GM23338 (cell line): ENCODE results near the gene TMEM141. TPM values are rescaled to one million over a fixed set of nuclear protein-coding genes. Genes with fewer than 3 reads are reported as not detected.

ENCODE experiments used
- ATAC-seq: fragments of 200-7000 bp; cut with Tn5 transposase; 3 replicates; pipeline ENCODE4 v1.9.1; 2020
- DNase-seq: peaks from one replicate; pipeline ENCODE4 v3.0.0-alpha.2; 2015; ENCODE audit warnings: low spot score
- H2AFZ ChIP-seq: fragments of 200-600 bp; sonication (generic); 2 replicates; pipeline ENCODE4 v1.8.0; 2016; ENCODE audit warnings: antibody characterized with exemption, mild to moderate bottlenecking, moderate library complexity
- H3F3A ChIP-seq: fragments of 200-600 bp; sonication (generic); replicated peaks from 2 replicates; pipeline ENCODE4 v1.8.0; 2017; ENCODE audit warnings: antibody characterized with exemption, mixed run types, low read depth
- H3K27ac ChIP-seq: fragments of 200-600 bp; sonication (generic); 2 replicates; pipeline ENCODE4 v1.6.1; 2016; ENCODE audit warnings: low read depth
- H3K27me3 ChIP-seq: fragments of 200-600 bp; sonication (generic); 2 replicates; pipeline ENCODE4 v1.8.0; 2016; ENCODE audit warnings: mild to moderate bottlenecking, mixed run types, moderate library complexity; ENCODE audit not compliant: insufficient read depth
- H3K36me3 ChIP-seq: fragments of 200-600 bp; sonication (generic); 2 replicates; pipeline ENCODE4 v1.8.0; 2016; ENCODE audit warnings: mild to moderate bottlenecking; ENCODE audit not compliant: insufficient read depth
- H3K4me1 ChIP-seq: fragments of 200-600 bp; sonication (generic); 2 replicates; pipeline ENCODE4 v1.8.0; 2016; ENCODE audit warnings: mild to moderate bottlenecking, moderate library complexity; ENCODE audit not compliant: insufficient read depth
- H3K4me2 ChIP-seq: fragments of 200-600 bp; sonication (generic); 2 replicates; pipeline ENCODE4 v1.7.1; 2017; ENCODE audit warnings: mixed run types
- H3K4me3 ChIP-seq: fragments of 200-600 bp; sonication (generic); 2 replicates; pipeline ENCODE4 v1.6.1; 2016; ENCODE audit warnings: mixed run types
- H3K79me2 ChIP-seq: fragments of 200-600 bp; sonication (generic); replicated peaks from 2 replicates; pipeline ENCODE4 v1.8.0; 2017; ENCODE audit warnings: mild to moderate bottlenecking; ENCODE audit not compliant: insufficient read depth
- H3K9me2 ChIP-seq: fragments of 200-600 bp; sonication (generic); 2 replicates; pipeline ENCODE4 v1.8.0; 2017; ENCODE audit not compliant: insufficient read depth
- H4K20me1 ChIP-seq: fragments of 200-600 bp; sonication (generic); replicated peaks from 2 replicates; pipeline ENCODE4 v1.8.0; 2017; ENCODE audit warnings: mild to moderate bottlenecking; ENCODE audit not compliant: insufficient read depth
- H3K27ac Mint-ChIP-seq: 2 replicates; pipeline ENCODE4 v1.8.0; 2020; ENCODE audit warnings: inconsistent platforms, mild to moderate bottlenecking, moderate library complexity, mixed read lengths
- H3K27me3 Mint-ChIP-seq: 3 replicates; pipeline ENCODE4 v1.8.0; 2022; ENCODE audit warnings: low read depth, mild to moderate bottlenecking, moderate library complexity, mixed read lengths, inconsistent platforms; ENCODE audit not compliant: insufficient read depth, poor library complexity
- H3K36me3 Mint-ChIP-seq: 3 replicates; pipeline ENCODE4 v1.8.0; 2021; ENCODE audit warnings: low read depth, mild to moderate bottlenecking, inconsistent platforms, moderate library complexity, mixed read lengths
- H3K4me1 Mint-ChIP-seq: 3 replicates; pipeline ENCODE4 v1.8.0; 2020; ENCODE audit warnings: mild to moderate bottlenecking, inconsistent platforms, mixed read lengths
- H3K4me3 Mint-ChIP-seq: 3 replicates; pipeline ENCODE4 v1.8.0; 2021; ENCODE audit warnings: moderate library complexity, mild to moderate bottlenecking, inconsistent platforms, mixed read lengths
- H3K9me3 Mint-ChIP-seq: 3 replicates; pipeline ENCODE4 v1.8.0; 2020; ENCODE audit warnings: moderate library complexity, mild to moderate bottlenecking, inconsistent platforms, mixed read lengths
- CREB1 ChIP-seq: fragments of 250-450 bp; sonication (Bioruptor Pico); IDR thresholded peaks from 2 replicates; pipeline ENCODE4 v1.5.0; 2020; ENCODE audit warnings: low read depth, mild to moderate bottlenecking, moderate library complexity
- ETS1 ChIP-seq: IDR thresholded peaks from 2 replicates; pipeline ENCODE4 v1.6.1; 2016; ENCODE audit warnings: antibody characterized with exemption
- EZH2 ChIP-seq: fragments of 200-600 bp; sonication (generic); IDR thresholded peaks from one replicate; pipeline ENCODE4 v1.8.0; 2017; ENCODE audit warnings: antibody characterized with exemption, mild to moderate bottlenecking, low read depth; ENCODE audit not compliant: unreplicated experiment
- EZH2phosphoT487 ChIP-seq: fragments of 200-600 bp; sonication (generic); IDR thresholded peaks from one replicate; pipeline ENCODE4 v1.8.1; 2018; ENCODE audit warnings: antibody characterized with exemption; ENCODE audit not compliant: unreplicated experiment
- JUNB ChIP-seq: IDR thresholded peaks from one replicate; pipeline ENCODE4 v1.6.1; 2016; ENCODE audit warnings: antibody characterized with exemption; ENCODE audit not compliant: unreplicated experiment
- NANOG ChIP-seq: IDR thresholded peaks from 2 replicates; pipeline ENCODE4 v1.6.1; 2016; ENCODE audit warnings: antibody characterized with exemption, borderline replicate concordance
- POLR2AphosphoS5 ChIP-seq: IDR thresholded peaks from 2 replicates; pipeline ENCODE4 v1.6.1; 2016; ENCODE audit warnings: antibody characterized with exemption, low read depth
- STAT1 ChIP-seq: IDR thresholded peaks from one replicate; pipeline ENCODE4 v1.6.1; 2016; ENCODE audit warnings: antibody characterized with exemption; ENCODE audit not compliant: unreplicated experiment
- ZNF114 ChIP-seq: fragments of 250-450 bp; sonication (Bioruptor Pico); IDR thresholded peaks from 2 replicates; pipeline ENCODE4 v1.5.0; 2020; ENCODE audit warnings: mild to moderate bottlenecking, moderate library complexity
- ZNF331 ChIP-seq: fragments of 250-450 bp; sonication (Bioruptor Pico); IDR thresholded peaks from 2 replicates; pipeline ENCODE4 v1.5.0; 2020; ENCODE audit warnings: low read depth, mild to moderate bottlenecking, moderate library complexity
- polyA plus RNA-seq: library from polyadenylated mRNA; unstranded; fragments of >200 nt; fragmentation: Nextera tagmentation; extraction: Ambion mirVana; gene quantifications from 2 replicates; pipeline ENCODE4 v1.2.1, GENCODE V29; 2016
- total RNA-seq: library from RNA; depleted of rRNA; stranded (reverse); fragments of >200 nt; shearing (Covaris generic); gene quantifications from 2 replicates; pipeline ENCODE4 v1.2.3, GENCODE V29; 2014
- TF ChIP-seq, protein P1 (sequence below), 2 experiments: fragments of 200-600 bp in 1 of 2; sonication (generic) in 1 of 2; conservative IDR thresholded peaks; 2 replicates each; pipeline versions ENCODE4 v1.5.1 to v1.6.1; 2016 to 2017; ENCODE audit warnings: antibody characterized with exemption in 2 of 2, low read depth in 2 of 2, mild to moderate bottlenecking in 2 of 2, moderate library complexity in 1 of 2
- TF ChIP-seq, protein P2 (sequence below): IDR thresholded peaks from one replicate; pipeline ENCODE4 v1.6.1; 2018; ENCODE audit warnings: antibody characterized with exemption; ENCODE audit not compliant: unreplicated experiment
- TF ChIP-seq, protein P3 (sequence below): fragments of 250-450 bp; sonication (Bioruptor Pico); IDR thresholded peaks from 2 replicates; pipeline ENCODE4 v1.5.0; 2020; ENCODE audit warnings: mild to moderate bottlenecking, moderate library complexity

TMEM141 gene
- total and polyA plus RNA-seq, 2 experiments from 2014 or later, result 71.4 to 90.5 TPM

GRCh38 chr9:136787690-136788400 lies 3.3 kb upstream of the TMEM141 start:
- H3K4me1 ChIP-seq, result peaks cover 4% of the 10 kb centered on the region; the same call in 1 of the 2 replicates
- H3F3A ChIP-seq, result 0 out of 2 replicates have a peak, but pooled peaks cover 3% of the 10 kb centered on the region
- DNase-seq (peak; percentile 92), ATAC-seq (peak; percentile 18)
- H3K27me3 Mint-ChIP-seq, result peaks cover 7% of the 10 kb centered on the region
- TF ChIP-seq POLR2AphosphoS5, result no peak
- TF ChIP-seq, protein P1, sequence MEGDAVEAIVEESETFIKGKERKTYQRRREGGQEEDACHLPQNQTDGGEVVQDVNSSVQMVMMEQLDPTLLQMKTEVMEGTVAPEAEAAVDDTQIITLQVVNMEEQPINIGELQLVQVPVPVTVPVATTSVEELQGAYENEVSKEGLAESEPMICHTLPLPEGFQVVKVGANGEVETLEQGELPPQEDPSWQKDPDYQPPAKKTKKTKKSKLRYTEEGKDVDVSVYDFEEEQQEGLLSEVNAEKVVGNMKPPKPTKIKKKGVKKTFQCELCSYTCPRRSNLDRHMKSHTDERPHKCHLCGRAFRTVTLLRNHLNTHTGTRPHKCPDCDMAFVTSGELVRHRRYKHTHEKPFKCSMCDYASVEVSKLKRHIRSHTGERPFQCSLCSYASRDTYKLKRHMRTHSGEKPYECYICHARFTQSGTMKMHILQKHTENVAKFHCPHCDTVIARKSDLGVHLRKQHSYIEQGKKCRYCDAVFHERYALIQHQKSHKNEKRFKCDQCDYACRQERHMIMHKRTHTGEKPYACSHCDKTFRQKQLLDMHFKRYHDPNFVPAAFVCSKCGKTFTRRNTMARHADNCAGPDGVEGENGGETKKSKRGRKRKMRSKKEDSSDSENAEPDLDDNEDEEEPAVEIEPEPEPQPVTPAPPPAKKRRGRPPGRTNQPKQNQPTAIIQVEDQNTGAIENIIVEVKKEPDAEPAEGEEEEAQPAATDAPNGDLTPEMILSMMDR (conservative IDR thresholded peaks at IDR 0.05; ENCODE audit: low read depth in 2 of 2), result peak; percentile 84 to 97
- TF ChIP-seq CREB1, result 0 out of 2 replicates have a peak, but pooled peaks have one; percentile 28
- no peak for TF ChIP-seq JUNB
- no peak for TF ChIP-seq EZH2phosphoT487
- TF ChIP-seq EZH2, result no peak
- TF ChIP-seq, protein P2, sequence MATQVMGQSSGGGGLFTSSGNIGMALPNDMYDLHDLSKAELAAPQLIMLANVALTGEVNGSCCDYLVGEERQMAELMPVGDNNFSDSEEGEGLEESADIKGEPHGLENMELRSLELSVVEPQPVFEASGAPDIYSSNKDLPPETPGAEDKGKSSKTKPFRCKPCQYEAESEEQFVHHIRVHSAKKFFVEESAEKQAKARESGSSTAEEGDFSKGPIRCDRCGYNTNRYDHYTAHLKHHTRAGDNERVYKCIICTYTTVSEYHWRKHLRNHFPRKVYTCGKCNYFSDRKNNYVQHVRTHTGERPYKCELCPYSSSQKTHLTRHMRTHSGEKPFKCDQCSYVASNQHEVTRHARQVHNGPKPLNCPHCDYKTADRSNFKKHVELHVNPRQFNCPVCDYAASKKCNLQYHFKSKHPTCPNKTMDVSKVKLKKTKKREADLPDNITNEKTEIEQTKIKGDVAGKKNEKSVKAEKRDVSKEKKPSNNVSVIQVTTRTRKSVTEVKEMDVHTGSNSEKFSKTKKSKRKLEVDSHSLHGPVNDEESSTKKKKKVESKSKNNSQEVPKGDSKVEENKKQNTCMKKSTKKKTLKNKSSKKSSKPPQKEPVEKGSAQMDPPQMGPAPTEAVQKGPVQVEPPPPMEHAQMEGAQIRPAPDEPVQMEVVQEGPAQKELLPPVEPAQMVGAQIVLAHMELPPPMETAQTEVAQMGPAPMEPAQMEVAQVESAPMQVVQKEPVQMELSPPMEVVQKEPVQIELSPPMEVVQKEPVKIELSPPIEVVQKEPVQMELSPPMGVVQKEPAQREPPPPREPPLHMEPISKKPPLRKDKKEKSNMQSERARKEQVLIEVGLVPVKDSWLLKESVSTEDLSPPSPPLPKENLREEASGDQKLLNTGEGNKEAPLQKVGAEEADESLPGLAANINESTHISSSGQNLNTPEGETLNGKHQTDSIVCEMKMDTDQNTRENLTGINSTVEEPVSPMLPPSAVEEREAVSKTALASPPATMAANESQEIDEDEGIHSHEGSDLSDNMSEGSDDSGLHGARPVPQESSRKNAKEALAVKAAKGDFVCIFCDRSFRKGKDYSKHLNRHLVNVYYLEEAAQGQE, result no peak
- TF ChIP-seq ZNF331, result no peak
- TF ChIP-seq NANOG, result no peak
- TF ChIP-seq ETS1, result no peak
- no peak for TF ChIP-seq ZNF114 (CRISPR knock-in tag)
- no peak for TF ChIP-seq STAT1
- TF ChIP-seq, protein P3, sequence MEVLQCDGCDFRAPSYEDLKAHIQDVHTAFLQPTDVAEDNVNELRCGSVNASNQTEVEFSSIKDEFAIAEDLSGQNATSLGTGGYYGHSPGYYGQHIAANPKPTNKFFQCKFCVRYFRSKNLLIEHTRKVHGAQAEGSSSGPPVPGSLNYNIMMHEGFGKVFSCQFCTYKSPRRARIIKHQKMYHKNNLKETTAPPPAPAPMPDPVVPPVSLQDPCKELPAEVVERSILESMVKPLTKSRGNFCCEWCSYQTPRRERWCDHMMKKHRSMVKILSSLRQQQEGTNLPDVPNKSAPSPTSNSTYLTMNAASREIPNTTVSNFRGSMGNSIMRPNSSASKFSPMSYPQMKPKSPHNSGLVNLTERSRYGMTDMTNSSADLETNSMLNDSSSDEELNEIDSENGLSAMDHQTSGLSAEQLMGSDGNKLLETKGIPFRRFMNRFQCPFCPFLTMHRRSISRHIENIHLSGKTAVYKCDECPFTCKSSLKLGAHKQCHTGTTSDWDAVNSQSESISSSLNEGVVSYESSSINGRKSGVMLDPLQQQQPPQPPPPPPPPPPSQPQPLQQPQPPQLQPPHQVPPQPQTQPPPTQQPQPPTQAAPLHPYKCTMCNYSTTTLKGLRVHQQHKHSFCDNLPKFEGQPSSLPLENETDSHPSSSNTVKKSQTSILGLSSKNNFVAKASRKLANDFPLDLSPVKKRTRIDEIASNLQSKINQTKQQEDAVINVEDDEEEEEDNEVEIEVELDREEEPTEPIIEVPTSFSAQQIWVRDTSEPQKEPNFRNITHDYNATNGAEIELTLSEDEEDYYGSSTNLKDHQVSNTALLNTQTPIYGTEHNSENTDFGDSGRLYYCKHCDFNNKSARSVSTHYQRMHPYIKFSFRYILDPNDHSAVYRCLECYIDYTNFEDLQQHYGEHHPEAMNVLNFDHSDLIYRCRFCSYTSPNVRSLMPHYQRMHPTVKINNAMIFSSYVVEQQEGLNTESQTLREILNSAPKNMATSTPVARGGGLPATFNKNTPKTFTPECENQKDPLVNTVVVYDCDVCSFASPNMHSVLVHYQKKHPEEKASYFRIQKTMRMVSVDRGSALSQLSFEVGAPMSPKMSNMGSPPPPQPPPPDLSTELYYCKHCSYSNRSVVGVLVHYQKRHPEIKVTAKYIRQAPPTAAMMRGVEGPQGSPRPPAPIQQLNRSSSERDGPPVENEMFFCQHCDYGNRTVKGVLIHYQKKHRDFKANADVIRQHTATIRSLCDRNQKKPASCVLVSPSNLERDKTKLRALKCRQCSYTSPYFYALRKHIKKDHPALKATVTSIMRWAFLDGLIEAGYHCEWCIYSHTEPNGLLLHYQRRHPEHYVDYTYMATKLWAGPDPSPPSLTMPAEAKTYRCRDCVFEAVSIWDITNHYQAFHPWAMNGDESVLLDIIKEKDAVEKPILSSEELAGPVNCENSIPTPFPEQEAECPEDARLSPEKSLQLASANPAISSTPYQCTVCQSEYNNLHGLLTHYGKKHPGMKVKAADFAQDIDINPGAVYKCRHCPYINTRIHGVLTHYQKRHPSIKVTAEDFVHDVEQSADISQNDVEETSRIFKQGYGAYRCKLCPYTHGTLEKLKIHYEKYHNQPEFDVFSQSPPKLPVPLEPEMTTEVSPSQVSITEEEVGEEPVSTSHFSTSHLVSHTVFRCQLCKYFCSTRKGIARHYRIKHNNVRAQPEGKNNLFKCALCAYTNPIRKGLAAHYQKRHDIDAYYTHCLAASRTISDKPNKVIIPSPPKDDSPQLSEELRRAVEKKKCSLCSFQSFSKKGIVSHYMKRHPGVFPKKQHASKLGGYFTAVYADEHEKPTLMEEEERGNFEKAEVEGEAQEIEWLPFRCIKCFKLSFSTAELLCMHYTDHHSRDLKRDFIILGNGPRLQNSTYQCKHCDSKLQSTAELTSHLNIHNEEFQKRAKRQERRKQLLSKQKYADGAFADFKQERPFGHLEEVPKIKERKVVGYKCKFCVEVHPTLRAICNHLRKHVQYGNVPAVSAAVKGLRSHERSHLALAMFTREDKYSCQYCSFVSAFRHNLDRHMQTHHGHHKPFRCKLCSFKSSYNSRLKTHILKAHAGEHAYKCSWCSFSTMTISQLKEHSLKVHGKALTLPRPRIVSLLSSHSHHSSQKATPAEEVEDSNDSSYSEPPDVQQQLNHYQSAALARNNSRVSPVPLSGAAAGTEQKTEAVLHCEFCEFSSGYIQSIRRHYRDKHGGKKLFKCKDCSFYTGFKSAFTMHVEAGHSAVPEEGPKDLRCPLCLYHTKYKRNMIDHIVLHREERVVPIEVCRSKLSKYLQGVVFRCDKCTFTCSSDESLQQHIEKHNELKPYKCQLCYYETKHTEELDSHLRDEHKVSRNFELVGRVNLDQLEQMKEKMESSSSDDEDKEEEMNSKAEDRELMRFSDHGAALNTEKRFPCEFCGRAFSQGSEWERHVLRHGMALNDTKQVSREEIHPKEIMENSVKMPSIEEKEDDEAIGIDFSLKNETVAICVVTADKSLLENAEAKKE (CRISPR knock-in tag), result no peak
- no peak overlapping the region for H3K4me2 ChIP-seq
- no peaks in the 10 kb centered on the region for H3K9me3 Mint-ChIP-seq
- no peak overlapping the region for H3K27ac Mint-ChIP-seq
- H3K79me2 ChIP-seq, result 0 out of 2 replicates have a peak, but pooled peaks cover 4% of the 10 kb centered on the region
- peaks cover 5% of the 10 kb centered on the region; the same call in 2 of the 3 replicates for H3K36me3 Mint-ChIP-seq
- no peaks in the 10 kb centered on the region for H3K27me3 ChIP-seq
- no peak overlapping the region for H3K27ac ChIP-seq
- peaks cover 9% of the 10 kb centered on the region for H4K20me1 ChIP-seq
- H3K36me3 ChIP-seq, result no peaks in the 10 kb centered on the region
- no peak overlapping the region for H3K4me3 ChIP-seq
- peaks cover 10% of the 10 kb centered on the region for H3K4me1 Mint-ChIP-seq
- no peaks in the 10 kb centered on the region for H3K9me2 ChIP-seq
- no peak overlapping the region for H2AFZ ChIP-seq
- H3K4me3 Mint-ChIP-seq, result no peak overlapping the region
